ENCODE measurements around the gene SAAL1.

SAAL1 gene

GRCh38 chr11:18105802-18106574 lies at the start of gene SAAL1:
Gene SAAL1 (minus strand): TSS chr11:18106082. CDS start chr11:18106041, 41 bp downstream.
- peak; percentile 94 for TF ChIP-seq CTCF (IDR thresholded peaks at IDR 0.05; ENCODE audit: borderline replicate concordance, insufficient read depth, low read depth, low read length)
- H3K4me3 ChIP-seq (ENCODE audit: low read depth, low read length): peak within 1 kb of the TSS; percentile 95

- no peak for TF ChIP-seq CTCF (IDR thresholded peaks at IDR 0.05; ENCODE audit: borderline replicate concordance, insufficient read depth, low read depth, low read length)
- H3K4me3 ChIP-seq (ENCODE audit: low read depth, low read length): no peak overlapping the region
Measured at GRCh38 chr11:18151581-18151980, 45.7 kb upstream of the SAAL1 start.

- no peak for TF ChIP-seq CTCF (IDR thresholded peaks at IDR 0.05; ENCODE audit: borderline replicate concordance, insufficient read depth, low read depth, low read length)
- H3K4me3 ChIP-seq (ENCODE audit: low read depth, low read length): no peak overlapping the region
Measured at GRCh38 chr11:18145837-18146236, 40.0 kb upstream of the SAAL1 start.

GRCh38 chr11:18145025-18145424 lies 39.1 kb upstream of the SAAL1 start:
- no peak for TF ChIP-seq CTCF (IDR thresholded peaks at IDR 0.05; ENCODE audit: borderline replicate concordance, insufficient read depth, low read depth, low read length)

GRCh38 chr11:18144243-18144642 lies 38.4 kb upstream of the SAAL1 start:
- no peak for TF ChIP-seq CTCF (IDR thresholded peaks at IDR 0.05; ENCODE audit: borderline replicate concordance, insufficient read depth, low read depth, low read length)
- H3K4me3 ChIP-seq (ENCODE audit: low read depth, low read length): no peak overlapping the region

More at GRCh38 chr11:18145025-18145424, 39.1 kb upstream of the SAAL1 start:
- no peak overlapping the region for H3K4me3 ChIP-seq (ENCODE audit: low read depth, low read length)

- no peak for TF ChIP-seq CTCF (IDR thresholded peaks at IDR 0.05; ENCODE audit: borderline replicate concordance, insufficient read depth, low read depth, low read length)
- no peak overlapping the region for H3K4me3 ChIP-seq (ENCODE audit: low read depth, low read length)
Measured at GRCh38 chr11:18140145-18140544, 34.3 kb upstream of the SAAL1 start.

GRCh38 chr11:18137186-18137800 lies 31.4 kb upstream of the SAAL1 start:
- no peak overlapping the region for H3K4me3 ChIP-seq (ENCODE audit: low read depth, low read length)
- TF ChIP-seq CTCF (IDR thresholded peaks at IDR 0.05; ENCODE audit: borderline replicate concordance, insufficient read depth, low read depth, low read length): no peak

Data from GM12875 (cell line).